ENCODE data around the gene MRPL50.

MRPL50 gene

DNA sequence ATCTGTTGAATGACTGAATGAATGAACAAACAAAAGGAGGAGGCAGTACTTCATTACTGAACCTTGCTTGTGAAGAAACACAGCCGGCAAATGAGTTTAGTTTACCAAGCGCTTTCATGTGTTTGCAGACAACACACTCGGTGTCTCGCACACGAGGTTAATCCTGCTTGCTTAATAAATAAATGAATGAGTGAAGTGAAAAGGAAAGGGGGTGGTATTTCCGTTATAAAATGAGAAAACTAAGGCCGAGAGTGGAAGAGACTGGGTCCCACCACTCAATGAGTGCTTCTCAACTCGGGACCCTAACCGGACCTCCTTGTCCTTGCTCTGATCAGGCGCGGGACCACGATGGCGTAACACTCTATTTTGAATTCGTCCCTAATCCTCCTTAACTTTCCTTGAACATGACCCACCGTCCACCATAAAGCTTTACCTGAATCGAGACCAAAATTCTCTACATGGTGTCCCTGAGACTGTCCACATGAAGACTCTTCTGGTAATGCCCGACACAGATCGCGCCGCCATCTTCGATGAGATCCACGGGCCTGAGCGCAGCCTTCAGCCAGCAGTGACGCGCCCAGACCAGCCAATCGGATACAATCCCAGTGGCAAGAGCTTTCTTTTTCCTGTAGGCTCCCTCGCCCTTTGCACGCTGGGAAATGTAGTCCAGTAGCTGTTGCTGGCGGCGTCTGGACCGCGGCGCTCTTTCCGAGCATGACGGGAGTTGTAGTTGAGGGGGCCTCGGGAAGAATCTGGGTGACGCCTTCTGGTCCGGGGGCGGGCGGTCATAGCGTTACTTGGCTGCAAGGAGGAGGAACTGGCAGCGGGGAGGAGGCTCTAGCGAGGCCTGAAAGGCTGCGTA, at the start of gene MRPL50, which contains the start of gene ZNF189:
MRPL50 (minus strand) TSS at position 551 of the 862 bp plus-strand sequence; CDS start at position 525, 26 bp downstream.
ZNF189 (plus strand) TSS at position 784 of the 862 bp plus-strand sequence. CDS start 306 bp downstream, outside the sequence.
- DNase-seq, result peak; percentile 97

GRCh38 chr9:101446732-101447131, 48.3 kb upstream of the MRPL50 start:
- no peak for DNase-seq

DNA sequence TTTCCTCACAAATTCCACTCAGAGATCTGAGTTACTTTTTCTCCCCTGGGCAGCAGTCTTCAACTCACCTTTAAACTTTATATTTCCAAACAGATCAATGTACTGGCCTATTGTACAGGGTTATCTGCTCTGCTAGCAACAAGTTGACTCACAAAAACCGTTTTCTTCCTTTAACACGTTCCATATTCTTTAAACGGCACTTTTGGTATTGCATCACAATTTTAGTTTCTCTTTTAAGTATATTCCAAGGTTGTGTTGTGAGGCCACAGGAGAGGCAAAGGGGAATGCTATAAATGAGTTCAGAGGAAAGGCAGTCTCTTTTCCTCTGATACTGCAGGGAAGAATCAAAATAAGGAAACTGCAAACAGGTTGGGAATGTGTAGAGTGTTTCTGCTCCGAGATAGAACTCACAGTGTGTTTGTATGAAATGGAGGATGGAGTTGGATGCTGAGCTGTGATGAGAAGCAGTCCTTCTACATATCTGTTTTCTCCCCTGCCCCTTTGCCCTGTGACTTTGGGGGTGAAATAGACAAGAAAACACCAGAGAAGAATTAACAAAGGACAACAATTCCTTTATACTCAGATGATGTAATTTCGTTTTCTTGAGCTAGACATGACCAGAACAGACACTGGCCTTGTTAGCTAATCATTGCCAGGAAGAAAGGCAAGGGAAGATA, 47.1 kb upstream of the MRPL50 start:
- DNase-seq, result no peak

DNA sequence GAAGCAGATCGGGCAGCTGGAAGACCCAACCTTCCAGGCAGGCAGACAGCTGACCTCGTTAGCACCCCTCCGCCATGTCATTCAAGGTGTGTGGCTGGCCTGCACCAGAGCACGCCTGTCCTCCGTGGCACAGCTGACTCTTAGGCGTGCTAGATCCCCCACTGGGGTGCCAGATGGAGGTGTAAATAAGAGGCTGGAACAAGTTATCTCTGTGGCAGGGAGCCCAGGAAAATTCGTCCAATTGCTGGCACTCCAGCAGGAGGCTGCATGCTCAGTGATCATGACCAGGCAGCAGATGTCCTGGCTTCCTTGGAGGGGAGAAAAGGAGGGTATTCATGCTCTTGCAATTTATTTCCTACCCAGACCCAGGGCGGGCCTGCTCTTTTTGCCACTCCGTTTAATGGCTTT, 45.0 kb upstream of the MRPL50 start:
- DNase-seq, result no peak

DNA sequence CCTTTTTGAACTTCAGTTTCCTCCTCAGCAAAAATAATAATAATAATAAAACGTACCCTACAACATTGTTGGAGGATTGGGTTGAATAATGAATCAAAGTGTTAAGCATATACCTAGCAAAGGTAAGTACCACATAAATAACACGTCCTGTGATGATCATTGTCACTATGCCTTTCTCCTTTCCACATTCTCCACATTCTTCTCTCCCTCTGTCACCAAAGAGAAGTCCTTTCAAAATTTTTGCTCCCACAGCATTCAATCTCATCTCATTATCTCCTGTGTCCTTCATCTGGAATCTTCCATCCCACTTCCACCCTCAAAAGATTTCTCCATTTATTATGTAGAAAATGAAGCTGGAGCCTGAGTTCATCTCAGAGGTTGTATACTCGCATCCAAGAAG, 44.3 kb upstream of the MRPL50 start:
- DNase-seq, result no peak

DNA sequence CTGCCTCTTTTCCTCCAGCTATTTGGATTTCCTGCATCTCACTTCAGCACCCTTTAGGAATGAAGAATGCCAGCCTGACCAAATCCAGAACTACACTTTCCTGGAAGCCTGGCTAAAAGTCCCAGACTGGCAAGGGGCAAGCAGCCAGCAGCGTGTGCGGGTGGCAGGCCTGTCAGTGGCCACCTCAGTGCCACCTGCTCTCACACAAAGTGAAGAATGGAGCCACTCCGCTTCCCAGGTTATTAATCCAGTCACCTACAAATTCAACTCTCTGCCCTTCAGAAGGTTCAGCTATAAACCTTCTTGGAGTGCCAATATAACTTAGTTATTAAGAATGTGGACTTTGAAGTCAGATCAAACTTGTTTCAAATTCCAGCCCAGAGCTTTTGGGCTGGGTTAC, 43.9 kb upstream of the MRPL50 start:
- DNase-seq, result no peak

DNA sequence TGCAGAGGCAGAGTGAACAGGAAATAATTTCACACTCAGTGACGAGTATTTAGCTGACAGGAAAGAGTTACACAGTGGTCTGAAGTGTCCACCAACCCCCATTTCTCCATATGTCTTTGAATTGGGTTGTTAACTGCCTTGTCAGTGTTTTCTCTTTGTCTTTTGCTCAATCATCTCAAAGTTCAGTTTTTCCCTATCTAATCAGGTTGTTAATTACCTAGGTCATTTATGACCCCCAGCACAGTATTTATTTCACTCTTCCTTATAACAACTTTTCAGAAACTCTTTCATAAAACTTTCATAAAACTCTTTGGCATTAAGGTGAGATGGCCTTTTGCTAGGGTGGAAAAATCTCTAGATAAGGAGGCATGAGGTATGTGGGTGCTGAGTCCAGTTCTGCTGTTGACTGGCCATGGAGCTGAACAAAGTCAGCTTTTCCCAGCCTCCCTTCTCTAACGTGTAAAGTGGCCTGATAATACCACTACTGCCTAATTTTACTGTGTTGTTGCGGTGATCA, 42.4 kb upstream of the MRPL50 start:
- no peak for DNase-seq

DNA sequence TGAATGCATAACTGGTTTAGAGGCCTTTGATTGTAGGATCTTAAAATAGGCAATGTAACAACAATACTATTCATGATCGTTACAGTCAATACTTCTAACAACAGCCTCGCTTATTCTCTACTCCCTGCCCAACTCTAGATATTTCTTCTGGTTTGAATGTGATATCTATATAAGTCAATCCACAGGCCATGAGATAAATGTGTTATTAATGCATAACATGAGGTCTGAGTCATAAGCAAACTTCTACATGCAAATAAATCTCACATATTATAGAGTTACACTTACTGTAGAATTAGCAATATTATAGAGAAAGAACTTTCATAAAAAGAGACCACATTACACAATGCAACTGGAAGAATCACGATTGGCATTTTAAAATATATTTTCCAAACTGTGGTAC, 40.1 kb upstream of the MRPL50 start:
- no peak for DNase-seq

DNA sequence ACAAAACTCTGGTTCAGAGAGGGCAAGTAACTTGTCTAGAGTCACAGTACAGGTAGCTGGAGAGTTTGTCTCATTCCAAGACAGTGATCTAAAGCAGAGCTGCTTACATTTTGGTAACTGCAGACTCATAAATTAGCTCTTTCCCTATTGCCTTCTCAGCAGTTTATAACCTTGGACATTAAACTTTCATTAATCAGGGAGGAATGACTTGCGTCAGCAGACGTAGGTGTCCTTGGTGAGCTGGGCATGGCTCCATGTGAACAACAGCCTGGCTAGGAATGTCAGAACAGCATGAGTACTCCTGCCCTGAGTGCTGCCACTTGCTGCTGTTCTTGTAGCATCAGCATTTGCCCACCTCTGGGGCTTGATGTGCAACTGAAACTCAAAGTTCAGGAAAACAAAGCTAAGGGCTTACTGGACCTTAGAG, 39.4 kb upstream of the MRPL50 start:
- DNase-seq, result no peak

DNA sequence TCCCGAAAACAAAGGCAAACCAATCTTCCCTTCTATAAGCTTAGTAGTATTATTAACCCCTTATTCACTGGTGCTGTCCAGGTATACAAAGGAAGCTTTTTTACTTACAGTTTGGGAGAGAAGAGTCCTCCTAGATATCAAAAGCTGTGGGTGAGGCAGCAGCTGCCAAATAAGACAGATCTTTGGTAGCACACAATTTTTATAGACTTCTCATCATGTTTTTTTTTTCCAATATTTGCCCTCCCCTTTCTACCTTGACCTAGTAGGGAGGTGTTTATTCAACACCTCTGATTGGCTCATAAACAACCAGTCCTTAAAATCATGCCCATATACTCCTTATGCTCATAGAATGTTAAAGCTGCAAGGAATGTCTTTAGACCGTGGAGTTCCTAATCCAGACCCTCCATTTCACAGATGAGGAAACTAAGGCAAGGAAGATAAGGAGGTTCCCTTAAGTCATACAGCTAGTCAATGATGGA, 37.2 kb upstream of the MRPL50 start, which contains the start of gene ALDOB:
ALDOB (minus strand) TSS at position 174 of the 479 bp plus-strand sequence. CDS start 4,887 bp downstream, outside the sequence.
- DNase-seq, result no peak

DNA sequence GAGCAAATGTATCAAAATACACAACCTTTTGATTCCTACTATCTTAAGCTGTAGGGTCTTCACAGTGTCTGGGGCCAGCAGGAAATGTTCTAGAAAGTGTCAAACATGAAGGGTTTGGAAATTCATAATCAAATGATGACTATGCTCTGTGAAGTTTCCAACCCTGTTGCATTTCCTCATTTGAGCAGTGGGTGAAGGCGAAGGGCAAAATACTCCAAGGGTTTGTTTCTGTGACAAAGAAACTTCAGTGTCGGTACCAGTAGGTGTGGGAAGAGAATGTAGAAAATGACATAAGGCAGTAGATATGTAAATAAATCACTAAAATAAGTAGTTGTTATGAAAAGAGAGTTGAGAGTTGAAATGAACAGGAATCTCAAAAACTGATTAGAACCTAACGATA, 36.6 kb upstream of the MRPL50 start:
- DNase-seq, result no peak

GRCh38 chr9:101433229-101433628, 34.8 kb upstream of the MRPL50 start:
- DNase-seq, result no peak

DNA sequence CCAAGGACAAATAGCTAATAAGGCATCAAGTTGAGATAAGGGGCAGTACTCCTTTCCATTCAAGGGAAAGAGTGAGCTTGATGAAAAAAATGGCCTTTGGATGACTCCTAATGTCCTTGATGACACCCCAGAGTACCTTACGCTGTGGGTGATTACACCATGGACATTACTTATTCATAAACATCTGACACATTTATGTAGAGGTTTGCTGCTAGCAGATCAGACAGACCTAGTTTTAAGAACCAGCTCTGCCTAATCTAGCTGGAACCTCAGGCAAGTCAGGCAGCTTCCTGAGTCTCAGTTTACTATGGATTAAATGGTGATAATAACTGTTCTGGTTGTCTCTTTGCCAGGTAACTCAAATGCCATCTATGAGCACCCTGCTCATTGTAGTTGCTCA, 34.3 kb upstream of the MRPL50 start:
- no peak for DNase-seq

GRCh38 chr9:101432171-101432570, 33.8 kb upstream of the MRPL50 start:
- no peak for DNase-seq

DNA sequence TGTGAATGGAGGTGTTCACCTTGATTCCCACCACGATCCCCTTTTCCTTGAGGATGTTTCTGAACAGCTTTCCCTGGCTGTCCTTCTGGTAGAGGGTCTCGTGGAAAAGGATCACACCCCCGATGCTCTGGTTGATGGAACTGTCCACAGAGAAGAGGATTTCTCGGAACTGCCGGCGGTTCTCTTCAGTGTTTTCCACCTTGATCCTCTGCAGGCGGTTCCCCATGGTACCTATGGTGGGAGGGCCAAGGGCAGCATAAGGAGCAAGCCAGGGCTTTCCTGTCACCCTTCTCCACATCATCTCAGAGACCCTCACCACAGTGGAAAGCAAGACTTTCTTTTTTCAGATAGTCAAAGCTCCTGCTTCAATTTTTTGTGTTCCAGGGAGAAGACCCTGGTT, 31.3 kb upstream of the MRPL50 start:
- DNase-seq, result no peak

DNA sequence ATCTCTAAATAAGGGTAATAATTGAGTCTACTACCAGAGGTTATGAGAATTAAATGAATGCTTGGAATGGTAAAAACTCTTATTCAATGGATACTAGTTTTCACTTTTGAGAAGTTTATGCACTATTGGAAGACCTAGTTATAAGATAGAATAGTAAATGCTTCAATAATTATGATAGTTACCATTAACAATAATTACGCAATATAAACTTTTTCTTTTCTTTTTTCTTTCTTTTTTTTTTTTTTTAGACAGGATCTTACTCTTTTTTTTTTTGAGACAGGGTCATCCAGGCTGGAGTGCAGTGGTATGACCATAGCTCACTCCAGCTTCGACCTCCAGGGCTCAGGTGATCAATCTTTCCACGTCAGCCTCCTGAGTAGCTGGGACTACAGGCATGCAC, 30.5 kb upstream of the MRPL50 start:
- no peak for DNase-seq

GRCh38 chr9:101427957-101428655, 29.7 kb upstream of the MRPL50 start:
- DNase-seq, result no peak

DNA sequence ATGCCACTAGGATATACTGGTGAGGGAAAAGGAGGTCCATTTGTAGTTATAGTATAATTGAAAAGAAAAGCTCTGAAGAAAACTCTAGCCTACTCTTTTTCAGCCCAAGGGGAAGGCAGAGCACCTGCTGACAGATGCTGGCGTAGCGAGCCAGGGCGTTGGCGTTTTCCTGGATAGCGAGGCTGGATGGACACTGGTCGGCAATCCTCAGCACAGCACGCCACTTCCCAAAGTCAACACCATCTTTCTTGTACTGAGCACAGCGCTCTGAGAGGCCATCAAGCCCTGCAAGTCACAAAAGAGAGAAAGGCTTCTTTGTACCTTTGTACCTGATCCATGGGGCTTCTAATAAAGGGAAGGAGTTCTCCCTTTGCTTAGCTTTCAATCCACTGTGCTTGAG, 28.9 kb upstream of the MRPL50 start:
- no peak for DNase-seq

- DNase-seq, result no peak
These were observed 23.2 kb upstream of the MRPL50 start for GRCh38 chr9:101421653-101422065.

DNA sequence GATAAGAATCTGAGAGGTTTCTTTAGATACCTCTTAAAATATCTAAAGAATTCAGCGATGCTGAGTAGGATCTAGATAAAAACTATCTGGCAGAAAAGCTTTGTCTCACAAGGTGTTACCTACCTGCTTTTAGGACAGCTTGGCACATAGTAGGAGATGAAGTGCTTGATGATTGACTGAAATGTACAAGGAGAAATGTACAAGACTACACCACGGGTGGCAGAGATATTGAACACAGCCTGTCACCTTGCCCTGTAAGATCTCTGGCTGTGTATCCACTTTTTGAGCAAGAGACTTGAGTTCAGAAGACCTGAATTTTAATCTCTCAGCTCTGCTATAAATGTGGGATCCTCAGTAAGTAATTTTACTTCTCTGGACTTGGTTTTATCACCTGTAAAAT, 21.4 kb upstream of the MRPL50 start:
- DNase-seq, result no peak

DNA sequence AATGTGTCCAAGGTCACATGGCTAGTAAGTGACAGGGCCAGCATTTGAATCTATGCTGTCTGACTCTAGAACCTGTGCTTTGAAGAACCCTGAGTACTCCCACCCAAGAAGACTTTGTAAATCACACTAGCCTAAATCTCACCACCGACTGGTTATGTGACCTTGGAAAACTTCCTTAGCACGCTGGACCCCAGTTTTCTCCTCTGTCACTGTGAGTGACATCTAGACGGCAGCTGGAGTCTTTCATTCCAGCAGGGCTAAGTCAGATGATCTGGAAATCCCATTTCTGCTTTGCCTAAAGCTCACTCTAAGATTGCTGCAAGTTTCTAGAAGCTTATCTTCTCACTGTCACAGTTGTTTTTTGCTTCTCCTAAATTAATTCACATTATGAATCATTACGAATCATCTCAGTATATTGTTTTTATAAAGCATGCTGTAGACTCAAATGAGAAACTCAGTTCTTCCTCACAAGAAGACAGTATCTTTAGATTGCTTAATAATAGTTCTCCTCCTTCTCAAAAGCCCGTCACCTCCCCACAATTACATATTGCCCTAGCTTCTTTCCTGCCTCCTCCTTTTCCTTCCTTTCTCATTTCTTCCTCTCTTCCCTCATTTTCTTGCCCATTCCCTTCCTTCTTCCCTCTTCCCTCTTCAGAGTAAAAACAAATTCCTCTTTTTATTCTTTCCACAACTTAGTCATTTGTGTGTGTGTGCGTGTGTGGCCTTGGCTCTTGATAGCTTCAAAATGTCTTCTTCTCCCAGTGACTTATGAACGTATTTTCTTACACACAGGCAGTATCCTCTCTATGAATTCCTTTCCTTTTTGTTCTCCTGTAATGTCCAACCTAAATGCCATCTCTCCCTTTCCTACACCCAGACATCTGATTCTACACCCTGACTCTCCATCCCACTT, 20.4 kb upstream of the MRPL50 start:
- no peak for DNase-seq

DNA sequence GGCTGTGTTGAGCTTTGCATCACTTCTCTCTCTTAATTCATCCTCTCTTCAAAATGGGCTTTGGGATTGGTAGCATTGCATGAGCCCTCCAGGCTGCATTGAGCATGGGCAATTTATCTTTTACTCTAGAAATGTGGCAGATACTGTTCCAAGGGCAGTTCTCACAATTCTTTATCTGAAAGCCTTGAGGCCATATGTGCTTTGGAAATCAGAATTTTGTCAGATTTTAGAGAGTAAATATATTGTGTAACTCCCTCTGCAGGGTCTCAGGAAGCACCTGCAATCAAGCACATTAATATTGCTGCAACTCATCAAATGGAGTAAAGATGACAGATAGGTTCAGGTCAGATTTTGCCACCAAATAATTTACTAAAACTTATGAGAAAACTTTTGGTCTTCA, 19.6 kb upstream of the MRPL50 start:
- DNase-seq, result no peak
